Cardiac septum (tissue), 1 donor: ENCODE measurements around the gene YLPM1. TPM values are rescaled to one million over a fixed set of nuclear protein-coding genes. Genes with fewer than 3 reads are reported as not detected.
A peak's percentile ranks its signal among the peaks of the same experiment; 100 is the strongest.

Experiments used
- DNase-seq: peaks from one replicate; pipeline ENCODE4 v3.0.0-alpha.2; 2020; ENCODE audit warnings: low spot score
- intact Hi-C: fragments of 100-400 bp; cut with DNase I; formaldehyde crosslinking; loops from one replicate; pipeline ENCODE4 v1.14.0; 2022
- total RNA-seq: library from RNA; stranded (reverse); fragmentation: NEBNext Ultra II Directional; extraction: Animal tissue kit (Norgen Biotek cat#: 25700); gene quantifications from one replicate; pipeline ENCODE4 v1.2.1, GENCODE V29; 2021
- donor health status: DM: no; HTN: no; CAD: no.

YLPM1 gene
- total RNA-seq, 1 donor from 2014 or later = 40.8 TPM

- DNase-seq = no peak
- intact Hi-C loops = no loop called here
Observed at GRCh38 chr14:74864198-74864597, 101.1 kb downstream of the YLPM1 start.

GRCh38 chr14:74865156-74865555 is 102.0 kb downstream of the YLPM1 start:
- intact Hi-C loops = no loop called here
- no peak for DNase-seq

DNA sequence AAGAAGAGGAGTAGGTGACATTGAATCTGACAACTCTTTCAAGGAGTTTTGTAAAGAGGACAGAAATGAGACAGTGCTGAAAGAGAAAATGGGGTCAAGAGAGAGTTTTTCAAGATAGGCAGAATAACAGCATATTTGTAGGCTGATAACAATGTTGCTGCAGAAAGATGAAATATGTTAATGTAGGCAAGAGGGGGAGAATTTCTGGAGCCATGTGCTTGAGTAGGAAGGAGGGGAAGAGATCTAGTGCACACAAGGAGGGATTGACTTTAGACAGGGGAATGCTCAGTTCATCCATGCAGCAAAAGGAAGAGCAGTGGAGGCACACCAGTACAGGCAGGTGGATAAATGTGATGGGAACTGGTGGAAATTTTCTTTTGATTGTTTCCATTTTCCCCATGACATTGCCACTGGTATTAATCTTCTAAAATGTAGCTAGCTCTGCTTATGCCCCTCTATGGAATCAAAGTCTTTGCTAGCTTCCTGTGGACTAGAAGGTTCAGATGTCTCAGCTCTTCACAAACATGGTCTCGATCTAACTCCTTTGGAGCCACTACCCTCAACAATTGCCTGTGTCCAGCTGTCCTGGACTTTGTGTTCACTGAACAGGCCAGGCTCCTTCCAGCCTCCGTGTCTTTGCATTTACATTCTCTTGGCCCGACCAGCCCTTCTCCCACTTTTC is 103.7 kb downstream of the YLPM1 start:
- no peak for DNase-seq
- intact Hi-C loops = no loop called here

- DNase-seq = no peak
- intact Hi-C loops = no loop called here
Observed at GRCh38 chr14:74867673-74868072, 104.6 kb downstream of the YLPM1 start.

GRCh38 chr14:74868739-74869138 is 105.6 kb downstream of the YLPM1 start:
- intact Hi-C loops = no loop called here
- DNase-seq = no peak

GRCh38 chr14:74871819-74872218 is 108.7 kb downstream of the YLPM1 start:
- intact Hi-C loops = no loop called here
- DNase-seq = no peak

GRCh38 chr14:74875204-74875603 is 112.1 kb downstream of the YLPM1 start:
- DNase-seq = no peak
- intact Hi-C loops = no loop called here

- DNase-seq = no peak
- intact Hi-C loops = no loop called here
Observed at GRCh38 chr14:74875941-74876913, 113.1 kb downstream of the YLPM1 start, which contains the start of gene PROX2. Gene PROX2 (minus strand): TSS chr14:74876145. CDS start chr14:74863834, 12,311 bp downstream.

GRCh38 chr14:74879427-74880182 is 116.5 kb downstream of the YLPM1 start:
- intact Hi-C loops = no loop called here
- DNase-seq = no peak

- intact Hi-C loops = no loop called here
- DNase-seq = peak; percentile 94
Observed at GRCh38 chr14:74881431-74882102, 118.5 kb downstream of the YLPM1 start, which contains the start of gene DLST. Gene DLST (plus strand): TSS chr14:74881916. CDS start chr14:74881954, 38 bp downstream.

DNA sequence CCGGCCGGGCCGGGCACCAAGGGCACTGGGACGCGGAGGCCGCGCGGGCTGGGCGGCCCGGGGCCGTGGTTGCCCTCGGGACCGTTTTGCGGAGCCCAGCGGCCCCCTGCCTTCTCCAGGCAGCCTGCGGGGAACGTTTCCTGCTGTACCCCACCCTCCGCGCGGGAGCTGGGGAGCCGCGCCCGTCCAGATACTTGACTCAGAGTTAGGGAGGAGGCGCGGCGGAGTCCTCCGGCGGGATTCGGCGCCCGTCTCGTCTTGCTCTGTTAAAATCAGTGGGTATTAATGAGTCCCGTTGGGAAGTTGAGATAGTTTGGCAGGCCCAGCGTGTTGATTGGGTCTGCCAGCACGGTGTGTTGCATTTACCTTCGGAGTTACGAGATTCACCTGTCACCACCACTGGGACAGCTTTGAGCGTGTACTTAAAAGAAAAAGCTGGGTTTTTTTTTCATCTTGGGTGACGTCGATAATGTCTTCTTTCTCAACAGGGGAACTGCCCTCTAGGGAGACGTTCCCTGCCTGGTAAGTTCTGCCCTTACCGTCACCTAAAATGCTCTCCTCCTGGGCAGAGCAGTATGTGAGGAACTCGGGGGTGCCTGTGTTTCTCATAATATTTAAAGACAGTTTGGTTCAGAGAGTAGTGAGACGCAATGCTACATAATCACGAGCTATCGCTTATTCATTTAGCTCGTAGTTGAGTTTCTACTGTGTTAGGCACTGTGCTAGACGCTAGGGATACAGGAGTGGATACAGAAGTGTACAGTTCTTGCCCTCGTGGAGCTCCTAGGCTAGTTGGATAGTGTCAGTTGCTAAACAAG is 119.2 kb downstream of the YLPM1 start:
- DNase-seq = no peak
- intact Hi-C loops = no loop called here

Other genes with a start within 250 kb of the YLPM1 start
- gene LTBP2, start 151.1 kb upstream of the YLPM1 start, total RNA-seq = 93.7 TPM
- gene AREL1, start 50.2 kb upstream of the YLPM1 start, total RNA-seq = 21.2 TPM
- gene FCF1, start 50.2 kb upstream of the YLPM1 start, total RNA-seq = 36.6 TPM
- not detected for gene PROX2, start 112.8 kb downstream of the YLPM1 start, total RNA-seq
- 202 TPM for gene DLST, start 118.6 kb downstream of the YLPM1 start, total RNA-seq
- gene RPS6KL1, start 159.9 kb downstream of the YLPM1 start, total RNA-seq = 19.8 TPM
- 9.4 TPM for gene PGF, start 192.3 kb downstream of the YLPM1 start, total RNA-seq
- gene EIF2B2, start 239.6 kb downstream of the YLPM1 start, total RNA-seq = 36.4 TPM